Measurements from ENCODE around the gene GPR158. TPM values are rescaled to one million over a fixed set of nuclear protein-coding genes. Genes with fewer than 3 reads are reported as not detected.

GPR158 gene
- total RNA-seq, 1 experiment from 2014 or later = 0.42 TPM

DNA sequence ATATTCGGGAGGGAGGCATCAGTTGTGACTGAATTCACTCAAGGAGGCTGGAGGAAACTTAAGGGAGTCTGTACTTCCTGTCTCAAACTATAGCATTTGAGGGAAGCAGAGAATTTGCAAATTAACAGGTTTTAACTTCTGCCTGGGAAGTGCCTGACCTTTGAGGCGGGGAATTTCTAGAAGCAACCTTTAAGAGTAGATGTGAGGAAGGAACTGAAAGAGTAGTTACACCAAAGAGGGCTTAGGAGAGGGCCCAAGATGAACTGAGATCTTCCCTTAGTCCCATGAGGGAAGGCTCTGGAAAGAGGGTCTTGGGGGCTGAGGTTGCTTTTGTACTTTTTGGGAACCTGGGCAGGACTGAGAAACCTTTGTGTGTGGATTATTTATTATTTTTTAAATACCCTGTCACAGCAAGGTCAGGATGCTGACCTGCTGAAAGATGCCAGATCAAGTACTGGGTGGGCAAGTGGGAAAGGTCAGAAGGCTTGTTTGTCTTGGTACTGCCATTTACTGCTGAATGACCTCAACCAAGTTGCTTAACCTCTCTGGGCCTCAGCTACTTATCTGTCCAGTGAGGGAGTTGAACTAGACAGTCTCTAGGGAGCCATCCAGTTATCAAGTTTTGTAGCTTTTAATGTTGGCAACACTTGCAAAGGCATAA, 2.4 kb downstream of the GPR158 start:
- Histone ChIP-seq H3K4me3 (no peak overlapping the region), H3K4me1 (replicated peaks) (peaks cover 12% of the 10 kb centered on the region), H3K27ac (no peak overlapping the region), H3K27me3 (replicated peaks) (peaks cover 57% of the 10 kb centered on the region), H3K36me3 (no peaks in the 10 kb centered on the region), H3K9me3 (replicated peaks) (peaks cover 3% of the 10 kb centered on the region; the same call in 1 of the 2 replicates)
- no peak for DNase-seq (ENCODE audit: low read depth in 1 of 2, low spot score in 2 of 2)

DNA sequence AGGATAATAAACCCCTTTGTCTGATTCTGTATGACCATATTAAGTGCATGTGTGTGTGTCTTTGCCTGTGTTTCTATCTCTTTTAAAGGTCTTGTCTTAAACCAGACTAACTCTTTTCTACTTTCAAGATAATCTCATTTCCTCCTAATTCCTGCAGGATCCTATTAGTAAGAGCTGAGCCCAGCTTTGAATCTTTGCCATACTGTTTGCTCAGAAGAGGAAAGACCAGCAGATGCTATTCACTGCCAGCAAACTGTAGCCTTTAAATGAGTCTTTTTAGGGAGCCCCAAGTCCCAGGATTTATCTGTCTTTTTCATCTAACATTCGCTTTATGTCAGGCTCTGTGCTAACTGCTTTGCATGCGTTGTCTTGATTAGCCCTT, 2.9 kb downstream of the GPR158 start:
- Histone ChIP-seq H3K4me1 (replicated peaks) (peaks cover 12% of the 10 kb centered on the region), H3K36me3 (no peaks in the 10 kb centered on the region), H3K4me3 (no peak overlapping the region), H3K27ac (no peak overlapping the region), H3K27me3 (replicated peaks) (peaks cover 61% of the 10 kb centered on the region), H3K9me3 (replicated peaks) (peaks cover 3% of the 10 kb centered on the region; the same call in 1 of the 2 replicates)
- no peak for DNase-seq (ENCODE audit: low read depth in 1 of 2, low spot score in 2 of 2)

DNA sequence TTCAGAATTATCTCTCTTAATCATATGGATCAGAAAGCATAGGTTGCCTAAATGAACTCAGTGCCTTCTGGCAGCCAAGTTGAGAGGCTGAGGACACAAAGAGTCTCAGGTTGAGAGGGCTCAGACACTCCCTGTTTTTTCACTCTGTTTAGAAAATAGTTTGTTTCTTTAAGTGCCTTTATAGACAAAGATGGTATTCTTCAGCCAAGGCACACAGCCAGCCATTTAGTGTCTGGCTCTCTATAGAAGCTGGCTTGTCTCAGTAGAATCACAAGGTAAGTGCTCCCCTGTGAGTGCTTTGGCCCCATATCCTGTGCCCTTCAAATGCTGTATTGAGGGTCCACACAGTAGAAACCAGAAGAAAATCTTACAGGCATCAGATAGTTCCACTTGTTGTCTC, 3.6 kb downstream of the GPR158 start:
- DNase-seq (ENCODE audit: low read depth in 1 of 2, low spot score in 2 of 2) = no peak
- Histone ChIP-seq H3K27me3 (replicated peaks) (peaks cover 57% of the 10 kb centered on the region), H3K4me1 (replicated peaks) (peaks cover 12% of the 10 kb centered on the region), H3K27ac (no peak overlapping the region), H3K9me3 (replicated peaks) (peaks cover 3% of the 10 kb centered on the region; the same call in 1 of the 2 replicates), H3K36me3 (no peaks in the 10 kb centered on the region), H3K4me3 (no peak overlapping the region)

- Histone ChIP-seq H3K4me3 (no peak overlapping the region), H3K27me3 (replicated peaks) (peaks cover 39% of the 10 kb centered on the region), H3K9me3 (replicated peaks) (no peaks in the 10 kb centered on the region), H3K36me3 (no peaks in the 10 kb centered on the region), H3K27ac (no peak overlapping the region), H3K4me1 (replicated peaks) (no peaks in the 10 kb centered on the region)
- DNase-seq (ENCODE audit: low read depth in 1 of 2, low spot score in 2 of 2) = no peak
Measured at GRCh38 chr10:25180801-25181200, 6.0 kb downstream of the GPR158 start.

GRCh38 chr10:25182636-25183035, 7.8 kb downstream of the GPR158 start:
- Histone ChIP-seq H3K4me1 (replicated peaks) (no peaks in the 10 kb centered on the region), H3K4me3 (no peak overlapping the region), H3K9me3 (replicated peaks) (no peaks in the 10 kb centered on the region), H3K36me3 (no peaks in the 10 kb centered on the region), H3K27me3 (replicated peaks) (peaks cover 21% of the 10 kb centered on the region), H3K27ac (no peak overlapping the region)
- DNase-seq (ENCODE audit: low read depth in 1 of 2, low spot score in 2 of 2) = no peak

DNA sequence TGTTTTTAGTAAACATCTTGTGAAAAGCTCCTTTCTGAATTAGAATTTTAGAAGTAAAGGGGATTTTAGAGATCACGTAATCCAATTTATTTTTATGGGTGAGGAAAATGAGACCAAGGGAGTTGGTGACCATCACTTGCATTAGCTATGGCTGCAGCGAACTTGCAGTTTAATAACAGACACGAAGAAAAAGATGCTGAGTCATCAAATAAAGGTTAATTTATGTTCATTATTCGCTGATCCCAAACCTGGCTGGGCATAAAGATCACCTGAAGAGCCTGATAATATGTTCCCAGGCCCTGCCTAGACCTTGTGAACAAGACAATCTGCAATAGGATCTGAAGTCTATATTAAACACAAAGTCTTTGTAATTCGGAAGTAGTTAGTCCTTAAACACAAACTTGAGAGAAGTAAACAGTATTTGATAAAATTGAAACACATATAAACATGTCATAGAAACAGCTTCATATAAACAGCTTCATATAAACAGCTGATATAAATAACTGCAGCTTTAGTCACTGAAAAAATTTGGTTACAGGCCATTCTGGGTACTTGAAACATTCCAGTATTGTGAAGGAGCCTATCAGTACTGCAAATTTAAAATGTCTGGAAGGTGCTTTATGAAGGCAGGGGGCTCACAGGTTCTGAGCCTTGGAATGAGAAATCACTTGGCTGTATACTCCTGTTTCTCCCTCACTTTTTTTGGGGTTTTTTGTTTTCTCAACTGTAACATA, 16.5 kb downstream of the GPR158 start:
- DNase-seq (ENCODE audit: low read depth in 1 of 2, low spot score in 2 of 2) = no peak
- no peaks in the 10 kb centered on the region for H3K36me3 ChIP-seq
- H3K4me3 ChIP-seq = no peak overlapping the region
- no peaks in the 10 kb centered on the region; the same call in 1 of the 2 replicates for H3K27me3 ChIP-seq (replicated peaks)
- H3K27ac ChIP-seq = no peak overlapping the region
- H3K4me1 ChIP-seq (replicated peaks) = no peaks in the 10 kb centered on the region
- no peaks in the 10 kb centered on the region for H3K9me3 ChIP-seq (replicated peaks)

- Histone ChIP-seq H3K27ac (no peak overlapping the region), H3K9me3 (replicated peaks) (no peaks in the 10 kb centered on the region), H3K27me3 (replicated peaks) (no peaks in the 10 kb centered on the region), H3K36me3 (no peaks in the 10 kb centered on the region), H3K4me1 (replicated peaks) (no peaks in the 10 kb centered on the region), H3K4me3 (no peak overlapping the region)
- DNase-seq (ENCODE audit: low read depth in 1 of 2, low spot score in 2 of 2) = no peak
Measured at GRCh38 chr10:25198151-25198550, 23.4 kb downstream of the GPR158 start.

DNA sequence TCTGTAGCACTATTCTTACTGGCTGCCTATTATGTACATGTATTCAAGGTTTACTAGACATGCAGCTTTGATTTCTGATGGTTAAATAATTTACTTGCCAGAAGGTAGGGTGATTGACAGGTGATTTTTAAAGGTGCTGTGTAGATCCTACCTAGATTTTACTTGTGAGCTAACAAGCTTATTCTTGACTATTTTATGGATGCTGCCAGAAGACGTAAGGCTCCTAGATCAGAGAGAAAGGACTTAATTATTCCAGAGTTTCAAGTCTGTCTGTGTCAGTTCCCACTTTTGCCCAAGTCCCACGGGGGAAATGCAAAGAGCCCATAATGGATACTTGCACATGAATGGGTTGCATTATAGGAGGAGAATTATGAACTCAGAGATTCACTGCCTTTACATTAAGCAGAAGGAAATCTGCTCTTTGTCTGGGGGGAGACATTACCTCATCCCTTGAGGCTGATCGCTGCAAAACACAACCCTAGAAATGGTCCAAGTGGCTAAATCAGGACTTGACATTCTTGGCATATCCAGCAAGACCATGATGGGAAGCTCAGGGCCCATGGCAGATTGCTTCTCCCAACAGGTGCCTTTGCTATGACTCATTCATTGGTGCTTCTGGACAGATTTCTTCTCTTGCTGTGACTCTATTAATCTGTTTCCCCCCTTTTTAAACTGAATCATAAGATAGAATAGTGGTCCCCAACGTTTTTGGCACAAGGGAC, 32.1 kb downstream of the GPR158 start:
- no peaks in the 10 kb centered on the region for H3K9me3 ChIP-seq (replicated peaks)
- H3K4me1 ChIP-seq (replicated peaks) = no peaks in the 10 kb centered on the region
- DNase-seq (ENCODE audit: low read depth in 1 of 2, low spot score in 2 of 2) = no peak

DNA sequence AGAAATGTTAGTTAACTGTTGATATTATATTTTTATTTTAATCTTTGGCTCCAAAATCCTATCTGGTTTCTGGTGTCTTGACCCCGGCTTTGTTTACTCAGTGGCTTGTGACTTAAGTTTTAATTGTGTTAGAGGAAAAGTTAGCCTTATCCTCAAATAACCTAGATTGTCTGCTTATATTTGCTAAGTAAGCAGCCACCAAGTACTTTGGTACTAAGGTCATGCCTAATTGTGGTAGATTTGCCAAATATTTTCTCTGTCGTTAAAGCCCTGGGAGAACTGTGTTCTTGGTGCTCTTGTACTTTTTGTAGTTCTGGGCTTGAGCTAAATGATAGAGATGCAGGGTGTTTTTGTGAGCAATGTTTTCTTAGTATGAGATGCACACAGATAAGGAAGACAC, 34.8 kb downstream of the GPR158 start:
- no peaks in the 10 kb centered on the region for H3K27me3 ChIP-seq (replicated peaks)
- no peaks in the 10 kb centered on the region for H3K9me3 ChIP-seq (replicated peaks)
- H3K4me1 ChIP-seq (replicated peaks) = no peaks in the 10 kb centered on the region

More for the DNA sequence above, 32.1 kb downstream of the GPR158 start:
- Histone ChIP-seq H3K4me3 (no peak overlapping the region), H3K27me3 (replicated peaks) (no peaks in the 10 kb centered on the region), H3K36me3 (no peaks in the 10 kb centered on the region), H3K27ac (no peak overlapping the region)

GRCh38 chr10:25210265-25210664, 35.5 kb downstream of the GPR158 start:
- DNase-seq (ENCODE audit: low read depth in 1 of 2, low spot score in 2 of 2) = no peak

More for the DNA sequence above, 34.8 kb downstream of the GPR158 start:
- Histone ChIP-seq H3K27ac (no peak overlapping the region), H3K36me3 (no peaks in the 10 kb centered on the region), H3K4me3 (no peak overlapping the region)
- no peak for DNase-seq (ENCODE audit: low read depth in 1 of 2, low spot score in 2 of 2)

GRCh38 chr10:25220156-25220555, 45.4 kb downstream of the GPR158 start:
- Histone ChIP-seq H3K4me3 (no peak overlapping the region), H3K27ac (no peak overlapping the region), H3K36me3 (no peaks in the 10 kb centered on the region), H3K4me1 (replicated peaks) (no peaks in the 10 kb centered on the region), H3K9me3 (replicated peaks) (no peaks in the 10 kb centered on the region), H3K27me3 (replicated peaks) (peaks cover 42% of the 10 kb centered on the region)
- DNase-seq (ENCODE audit: low read depth in 1 of 2, low spot score in 2 of 2) = no peak

More at GRCh38 chr10:25210265-25210664, 35.5 kb downstream of the GPR158 start:
- Histone ChIP-seq H3K36me3 (no peaks in the 10 kb centered on the region), H3K27me3 (replicated peaks) (no peaks in the 10 kb centered on the region), H3K9me3 (replicated peaks) (no peaks in the 10 kb centered on the region), H3K27ac (no peak overlapping the region), H3K4me1 (replicated peaks) (no peaks in the 10 kb centered on the region), H3K4me3 (no peak overlapping the region)

DNA sequence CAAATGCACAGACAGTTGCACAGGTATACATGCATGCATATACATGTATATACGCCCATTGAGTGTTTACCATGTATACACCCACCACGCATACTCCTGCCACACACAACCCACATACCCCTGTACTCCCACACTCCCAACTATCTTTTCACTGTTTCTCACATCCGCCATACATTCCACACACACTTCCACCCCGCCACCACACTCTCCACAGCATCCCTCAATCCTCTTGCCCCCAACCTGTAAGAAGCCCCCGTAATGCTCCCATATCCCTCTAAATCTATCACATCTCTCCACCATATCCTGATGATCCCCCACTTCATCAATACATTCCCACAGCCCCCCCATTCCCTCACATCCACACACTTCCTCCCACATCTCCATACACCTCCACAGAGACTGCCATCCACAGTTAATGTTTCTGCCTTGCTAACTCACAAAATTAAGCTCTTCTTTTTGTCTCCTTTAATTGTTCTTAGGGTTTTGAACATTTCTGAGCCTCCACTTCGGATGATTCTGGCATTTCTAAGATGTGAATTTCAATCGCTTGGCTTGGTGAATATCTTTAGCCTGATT, 47.4 kb downstream of the GPR158 start:
- H3K36me3 ChIP-seq = no peaks in the 10 kb centered on the region
- H3K27ac ChIP-seq = no peak overlapping the region
- H3K9me3 ChIP-seq (replicated peaks) = no peaks in the 10 kb centered on the region
- no peak for DNase-seq (ENCODE audit: low read depth in 1 of 2, low spot score in 2 of 2)
- peaks cover 37% of the 10 kb centered on the region for H3K27me3 ChIP-seq (replicated peaks)
- no peaks in the 10 kb centered on the region for H3K4me1 ChIP-seq (replicated peaks)
- H3K4me3 ChIP-seq = no peak overlapping the region

GRCh38 chr10:25226775-25227682, 52.2 kb downstream of the GPR158 start:
- peak in 1 of 2 experiments; percentile 20 for DNase-seq (ENCODE audit: low read depth in 1 of 2, low spot score in 2 of 2)
- no peaks in the 10 kb centered on the region for H3K4me1 ChIP-seq (replicated peaks)
- no peaks in the 10 kb centered on the region for H3K36me3 ChIP-seq
- no peaks in the 10 kb centered on the region for H3K9me3 ChIP-seq (replicated peaks)
- peaks cover 5% of the 10 kb centered on the region; the same call in 1 of the 2 replicates for H3K27me3 ChIP-seq (replicated peaks)
- H3K4me3 ChIP-seq = no peak overlapping the region
- no peak overlapping the region for H3K27ac ChIP-seq

Measured in SJSA1 (cell line).